A549 (cell line): ENCODE data around the gene MRPL42. TPM values are rescaled to one million over a fixed set of nuclear protein-coding genes. Genes with fewer than 3 reads are reported as not detected.

ENCODE experiments used
- ATAC-seq, 2 experiments: fragments of 200-7000 bp in 1 of 2; fragments of >200 bp in 1 of 2; cut with Nextera tagmentation in 1 of 2; cut with Tn5 transposase in 1 of 2; 3 replicates each; pipeline versions ENCODE4 v1.8.0 to v1.9.1; 2018 to 2020; ENCODE audit warnings: mild to moderate bottlenecking in 1 of 2, moderate library complexity in 1 of 2
- CTCF ChIA-PET: fragments of 300-600 bp; sonication (Branson Sonifier 250); formaldehyde crosslinking; extraction: SDS; loops from one replicate; lab custom pipeline; 2021; ENCODE audit warnings: antibody characterized with exemption, inconsistent platforms; lab: Yijun Ruan, JAX
- POLR2A ChIA-PET: fragments of 350-600 bp; formaldehyde crosslinking; extraction: SDS; loops from one replicate; lab custom pipeline; 2021; ENCODE audit warnings: antibody characterized with exemption, inconsistent platforms; lab: Yijun Ruan, JAX
- DNase-seq, 2 experiments: peaks; one replicate each; pipeline versions ENCODE4 v3.0.0 to v3.0.0-alpha.2; 2011 to 2016; ENCODE audit warnings: low read depth in 1 of 2, low spot score in 1 of 2
- FAIRE-seq: peaks from 2 replicates; lab custom pipeline; 2011; peaks lifted over from hg19 to GRCh38; lab: Jason Lieb, UNC
- H3K27ac ChIP-seq, 2 experiments: fragments of >200 bp; sonication (Bioruptor Twin); formaldehyde crosslinking; 3 replicates each; pipeline ENCODE4 v1.5.1; 2016 to 2017
- H3K4me1 ChIP-seq: fragments of >200 bp; sonication (Bioruptor Twin); formaldehyde crosslinking; 3 replicates; pipeline ENCODE4 v1.6.1; 2016
- H3K4me2 ChIP-seq: fragments of >200 bp; sonication (Bioruptor Twin); formaldehyde crosslinking; 3 replicates; pipeline ENCODE4 v1.6.1; 2016
- H3K4me3 ChIP-seq: fragments of >200 bp; sonication (Bioruptor Twin); formaldehyde crosslinking; 3 replicates; pipeline ENCODE4 v1.5.1; 2016
- H3K9me3 ChIP-seq: fragments of >200 bp; sonication (Bioruptor Twin); formaldehyde crosslinking; 3 replicates; pipeline ENCODE4 v1.6.1; 2016
- BHLHE40 ChIP-seq: IDR thresholded peaks from 2 replicates; pipeline ENCODE4 v1.6.1; 2012; ENCODE audit warnings: low read depth, low read length, inconsistent platforms
- CEBPB ChIP-seq, 2 experiments: fragments of >200 bp in 1 of 2; sonication (Bioruptor Twin) in 1 of 2; formaldehyde crosslinking in 1 of 2; IDR thresholded peaks; 2 replicates each; pipeline ENCODE4 v1.6.1; 2012 to 2016
- CTCF ChIP-seq: fragments of >200 bp; sonication (Bioruptor Twin); formaldehyde crosslinking; IDR thresholded peaks from 3 replicates; pipeline ENCODE4 v1.5.1; 2016
- E2F6 ChIP-seq: IDR thresholded peaks from 2 replicates; pipeline ENCODE4 v1.6.1; 2012; ENCODE audit warnings: low read depth, borderline replicate concordance
- EHF ChIP-seq: fragments of 250-450 bp; sonication (Bioruptor Pico); IDR thresholded peaks from 2 replicates; pipeline ENCODE4 v1.5.0; 2020; ENCODE audit warnings: mild to moderate bottlenecking
- EHMT2 ChIP-seq: fragments of 200-600 bp; sonication (generic); IDR thresholded peaks from 2 replicates; pipeline ENCODE4 v1.6.1; 2016; ENCODE audit warnings: antibody characterized with exemption, low read depth, mild to moderate bottlenecking, moderate library complexity
- ELK1 ChIP-seq: fragments of 150-350 bp; IDR thresholded peaks from 2 replicates; pipeline ENCODE4 v1.6.1; 2014; ENCODE audit warnings: low read depth, mild to moderate bottlenecking, low read length
- FOSB ChIP-seq: fragments of 250-450 bp; sonication (Bioruptor Pico); IDR thresholded peaks from 2 replicates; pipeline ENCODE4 v1.5.0; 2020; ENCODE audit warnings: mild to moderate bottlenecking, moderate library complexity
- FOXS1 ChIP-seq: fragments of 250-450 bp; sonication (Bioruptor Pico); IDR thresholded peaks from 2 replicates; pipeline ENCODE4 v1.5.0; 2020; ENCODE audit warnings: mild to moderate bottlenecking, moderate library complexity
- HMGXB4 ChIP-seq: fragments of 250-450 bp; sonication (Bioruptor Pico); IDR thresholded peaks from 2 replicates; pipeline ENCODE4 v1.5.0; 2021; ENCODE audit warnings: mild to moderate bottlenecking, moderate library complexity, borderline replicate concordance
- HOXA7 ChIP-seq: fragments of 250-450 bp; sonication (Bioruptor Pico); IDR thresholded peaks from 2 replicates; pipeline ENCODE4 v1.5.0; 2020; ENCODE audit warnings: mild to moderate bottlenecking, moderate library complexity
- HOXB13 ChIP-seq: fragments of 250-450 bp; sonication (Bioruptor Pico); IDR thresholded peaks from 2 replicates; pipeline ENCODE4 v1.5.0; 2020; ENCODE audit warnings: low read depth, mild to moderate bottlenecking, moderate library complexity
- HOXB5 ChIP-seq: fragments of 250-450 bp; sonication (Bioruptor Pico); IDR thresholded peaks from 2 replicates; pipeline ENCODE4 v1.5.0; 2020; ENCODE audit warnings: mild to moderate bottlenecking, moderate library complexity
- JUNB ChIP-seq: fragments of >200 bp; sonication (Bioruptor Twin); formaldehyde crosslinking; IDR thresholded peaks from 2 replicates; pipeline ENCODE4 v1.6.1; 2016
- MAZ ChIP-seq: fragments of 150-350 bp; IDR thresholded peaks from 2 replicates; pipeline ENCODE4 v1.6.1; 2014; ENCODE audit warnings: antibody characterized with exemption, low read depth, low read length, borderline replicate concordance
- NR3C1 ChIP-seq: fragments of >200 bp; sonication (Bioruptor Twin); formaldehyde crosslinking; IDR thresholded peaks from 3 replicates; pipeline ENCODE4 v1.6.1; 2017
- PHF8 ChIP-seq: fragments of 200-600 bp; sonication (generic); IDR thresholded peaks from 2 replicates; pipeline ENCODE4 v1.6.1; 2016; ENCODE audit warnings: low read depth, mild to moderate bottlenecking, antibody characterized with exemption, moderate library complexity, borderline replicate concordance
- POLR2AphosphoS2 ChIP-seq: conservative IDR thresholded peaks from 2 replicates; pipeline ENCODE4 v1.6.1; 2012; ENCODE audit warnings: low read length, improper control_type of control experiment, inconsistent platforms
- RFX5 ChIP-seq: fragments of 450-650 bp; IDR thresholded peaks from 2 replicates; pipeline ENCODE4 v1.7.1; 2014; ENCODE audit warnings: antibody characterized with exemption, mild to moderate bottlenecking, moderate library complexity
- SREBF2 ChIP-seq: fragments of 450-650 bp; IDR thresholded peaks from 2 replicates; pipeline ENCODE4 v1.6.1; 2014; ENCODE audit warnings: mild to moderate bottlenecking, moderate library complexity
- TFCP2L1 ChIP-seq: fragments of 250-450 bp; sonication (Bioruptor Pico); IDR thresholded peaks from 2 replicates; pipeline ENCODE4 v1.5.0; 2021; ENCODE audit warnings: mild to moderate bottlenecking
- TP53 ChIP-seq: fragments of 250-450 bp; sonication (Bioruptor Pico); IDR thresholded peaks from 2 replicates; pipeline ENCODE4 v1.5.0; 2021; ENCODE audit warnings: mild to moderate bottlenecking, moderate library complexity
- ZC3H11A ChIP-seq: fragments of 450-650 bp; IDR thresholded peaks from 2 replicates; pipeline ENCODE4 v1.6.1; 2014; ENCODE audit warnings: antibody characterized with exemption, mild to moderate bottlenecking
- ZSCAN20 ChIP-seq: fragments of 250-450 bp; sonication (Bioruptor Pico); IDR thresholded peaks from 2 replicates; pipeline ENCODE4 v1.8.0; 2022; ENCODE audit warnings: mild to moderate bottlenecking, moderate library complexity
- WGBS: methylation state at CpG from one replicate; pipeline ENCODE4 v1.1.6; 2017; ENCODE audit errors: missing lambda C conversion rate; 5-methylcytosine and 5-hydroxymethylcytosine counted together
- polyA plus RNA-seq, 4 experiments: library from polyadenylated mRNA; depleted of rRNA in 3 of 4; stranded (reverse); fragments of >200 nt; fragmentation: RNase III in 1 of 4; extraction: RNeasy Plus Mini Kit Qiagen cat#74134 plus additional on column Dnase treatment in 1 of 4; gene quantifications; 2 replicates in 3 of 4; 3 replicates in 1 of 4; pipeline ENCODE4 v1.2.3, GENCODE V29; 2011 to 2017

The MRPL42 gene
- polyA plus RNA-seq, 2 of the 4 experiments (the other 2 are of a cell fraction): 73.6 to 201 TPM

GRCh38 chr12:93518725-93519124 lies 51.4 kb downstream of the MRPL42 start (continued):
- TF ChIP-seq TFCP2L1 (no peak), FOXS1 (CRISPR knock-in tag) (no peak), NR3C1 (no peak), HOXB5 (no peak), SREBF2 (no peak)

GRCh38 chr12:93519859-93520258 lies 52.5 kb downstream of the MRPL42 start:
- FAIRE-seq: no peak
- CTCF ChIA-PET: no interaction called here

GRCh38 chr12:93520454-93520853 lies 53.1 kb downstream of the MRPL42 start:
- CTCF ChIA-PET: no interaction called here

More at GRCh38 chr12:93519859-93520258, 52.5 kb downstream of the MRPL42 start:
- no peak for TF ChIP-seq POLR2AphosphoS2
- no peak for TF ChIP-seq RFX5
- Histone ChIP-seq H3K4me2 (no peak overlapping the region), H3K4me3 (no peak overlapping the region), H3K9me3 (no peaks in the 10 kb centered on the region), H3K4me1 (peaks cover 21% of the 10 kb centered on the region), H3K27ac (no peak overlapping the region)
- WGBS: 91% methylated on average over 2 of the region's 2 CpGs
- DNase-seq (no peak), ATAC-seq (no peak)
- POLR2A ChIA-PET: no interaction called here

More at GRCh38 chr12:93520454-93520853, 53.1 kb downstream of the MRPL42 start:
- DNase-seq (no peak), ATAC-seq (no peak), FAIRE-seq (peak; percentile 85)
- Histone ChIP-seq H3K4me2 (no peak overlapping the region), H3K9me3 (no peaks in the 10 kb centered on the region), H3K27ac (no peak overlapping the region), H3K4me1 (peaks cover 22% of the 10 kb centered on the region), H3K4me3 (no peak overlapping the region)
- POLR2A ChIA-PET: no interaction called here
- TF ChIP-seq NR3C1 (no peak), PHF8 (no peak), MAZ (no peak), FOSB (CRISPR knock-in tag) (no peak), TP53 (CRISPR knock-in tag) (no peak), E2F6 (no peak), EHF (CRISPR knock-in tag) (no peak), CEBPB (IDR thresholded peaks at IDR 0.05) (no peak), BHLHE40 (no peak), ZC3H11A (no peak), HMGXB4 (CRISPR knock-in tag) (no peak), JUNB (no peak), EHMT2 (no peak), ZSCAN20 (CRISPR knock-in tag) (no peak), HOXA7 (CRISPR knock-in tag) (no peak), HOXB13 (CRISPR knock-in tag) (no peak), CTCF (no peak), POLR2AphosphoS2 (no peak), ELK1 (no peak)
- 68% methylated on average over 2 of the region's 2 CpGs for WGBS
